Suprapubic skin (tissue), 4 donors: Measurements from ENCODE around the gene SPPL3.

Experiments used
- EP300 ChIP-seq: sonication (generic); formaldehyde crosslinking; IDR thresholded peaks from one replicate; pipeline ENCODE4 v1.6.1; 2017; ENCODE audit warnings: antibody characterized with exemption
- POLR2A ChIP-seq, 2 donors: fragments of 450-650 bp; IDR thresholded peaks; one replicate each; pipeline ENCODE4 v1.6.1; 2017; ENCODE audit warnings: antibody characterized with exemption in 2 of 2, mild to moderate bottlenecking in 2 of 2, moderate library complexity in 2 of 2
- POLR2AphosphoS5 ChIP-seq, 3 donors: sonication (generic); formaldehyde crosslinking; IDR thresholded peaks; one replicate each; pipeline ENCODE4 v1.6.1; 2017; ENCODE audit warnings: antibody characterized with exemption in 3 of 3
- TF ChIP-seq, protein P1 (sequence below), 2 donors: fragments of 200-600 bp in 1 of 2; fragments of 450-650 bp in 1 of 2; sonication (generic) in 1 of 2; IDR thresholded peaks; one replicate each; pipeline ENCODE4 v1.5.1; 2016 to 2019; ENCODE audit warnings: antibody characterized with exemption in 2 of 2, mild to moderate bottlenecking in 1 of 2, moderate library complexity in 1 of 2

DNA sequence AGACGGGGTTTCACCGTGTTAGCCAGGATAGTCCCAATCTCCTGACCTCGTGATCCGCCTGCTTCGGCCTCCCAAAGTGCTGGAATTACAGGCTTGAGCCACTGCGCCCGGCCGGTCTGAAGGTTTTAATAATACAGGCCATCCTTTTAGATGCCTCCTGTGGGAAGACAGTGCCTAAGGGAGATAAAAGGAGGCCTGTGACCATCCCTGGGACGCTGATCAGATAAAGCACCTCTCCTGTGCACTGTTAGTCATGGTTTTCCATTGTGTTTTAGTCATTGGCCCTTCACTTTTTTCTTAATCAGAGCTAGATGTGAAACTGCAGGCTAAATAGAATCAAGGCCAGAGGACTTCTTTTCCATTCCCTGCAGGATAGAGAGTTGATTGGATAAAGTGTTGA lies 186.1 kb downstream of the SPPL3 start:
- no peak for TF ChIP-seq EP300
- TF ChIP-seq POLR2AphosphoS5 (IDR thresholded peaks at IDR 0.05), result no peak
- TF ChIP-seq, protein P1, sequence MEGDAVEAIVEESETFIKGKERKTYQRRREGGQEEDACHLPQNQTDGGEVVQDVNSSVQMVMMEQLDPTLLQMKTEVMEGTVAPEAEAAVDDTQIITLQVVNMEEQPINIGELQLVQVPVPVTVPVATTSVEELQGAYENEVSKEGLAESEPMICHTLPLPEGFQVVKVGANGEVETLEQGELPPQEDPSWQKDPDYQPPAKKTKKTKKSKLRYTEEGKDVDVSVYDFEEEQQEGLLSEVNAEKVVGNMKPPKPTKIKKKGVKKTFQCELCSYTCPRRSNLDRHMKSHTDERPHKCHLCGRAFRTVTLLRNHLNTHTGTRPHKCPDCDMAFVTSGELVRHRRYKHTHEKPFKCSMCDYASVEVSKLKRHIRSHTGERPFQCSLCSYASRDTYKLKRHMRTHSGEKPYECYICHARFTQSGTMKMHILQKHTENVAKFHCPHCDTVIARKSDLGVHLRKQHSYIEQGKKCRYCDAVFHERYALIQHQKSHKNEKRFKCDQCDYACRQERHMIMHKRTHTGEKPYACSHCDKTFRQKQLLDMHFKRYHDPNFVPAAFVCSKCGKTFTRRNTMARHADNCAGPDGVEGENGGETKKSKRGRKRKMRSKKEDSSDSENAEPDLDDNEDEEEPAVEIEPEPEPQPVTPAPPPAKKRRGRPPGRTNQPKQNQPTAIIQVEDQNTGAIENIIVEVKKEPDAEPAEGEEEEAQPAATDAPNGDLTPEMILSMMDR (IDR thresholded peaks at IDR 0.05), result no peak
- no peak for TF ChIP-seq POLR2A (IDR thresholded peaks at IDR 0.05)
